WTC11 (cell line): ENCODE data around the gene PKN3. TPM values are rescaled to one million over a fixed set of nuclear protein-coding genes. Genes with fewer than 3 reads are reported as not detected.

Experiments used
- ATAC-seq: fragments of 200-7000 bp; cut with Tn5 transposase; 2 replicates; pipeline ENCODE4 v1.10.0; 2021; ENCODE audit warnings: mild to moderate bottlenecking, moderate library complexity
- CTCF ChIA-PET: fragments of 300-600 bp; sonication (Branson Sonifier 250); formaldehyde crosslinking; loops from one replicate; lab custom pipeline; 2021; ENCODE audit warnings: antibody characterized with exemption; lab: Charles Lee
- POLR2A ChIA-PET: fragments of 350-600 bp; sonication (Branson Sonifier 250); formaldehyde crosslinking; loops from one replicate; lab custom pipeline; 2021; ENCODE audit warnings: antibody characterized with exemption; lab: Charles Lee
- DNase-seq: peaks from one replicate; pipeline ENCODE4 v3.0.0; 2021; ENCODE audit warnings: low spot score
- H3K27ac Mint-ChIP-seq: 2 replicates; pipeline ENCODE4 v1.8.0; 2021; ENCODE audit warnings: mixed read lengths
- H3K27me3 Mint-ChIP-seq: 2 replicates; pipeline ENCODE4 v1.8.0; 2021; ENCODE audit warnings: low read depth, mild to moderate bottlenecking, moderate library complexity, mixed read lengths
- H3K36me3 Mint-ChIP-seq: 2 replicates; pipeline ENCODE4 v1.8.0; 2021; ENCODE audit warnings: mixed read lengths
- H3K4me1 Mint-ChIP-seq: 2 replicates; pipeline ENCODE4 v1.8.0; 2022; ENCODE audit warnings: mixed read lengths
- H3K4me3 Mint-ChIP-seq: 2 replicates; pipeline ENCODE4 v1.8.0; 2021; ENCODE audit warnings: mild to moderate bottlenecking, moderate library complexity, mixed read lengths
- H3K9me3 Mint-ChIP-seq: 2 replicates; pipeline ENCODE4 v1.8.0; 2021; ENCODE audit warnings: mixed read lengths
- ATF1 ChIP-seq: sonication (generic); formaldehyde crosslinking; IDR thresholded peaks from 2 replicates; pipeline ENCODE4 v1.8.1; 2023; ENCODE audit warnings: mild to moderate bottlenecking, moderate library complexity, missing genetic modification reagents
- ATF3 ChIP-seq: sonication (generic); formaldehyde crosslinking; conservative IDR thresholded peaks from 2 replicates; pipeline ENCODE4 v1.8.1; 2022; ENCODE audit warnings: mild to moderate bottlenecking, missing genetic modification reagents
- CBFB ChIP-seq: sonication (generic); formaldehyde crosslinking; IDR thresholded peaks from 2 replicates; pipeline ENCODE4 v1.8.1; 2022; ENCODE audit warnings: mild to moderate bottlenecking, low read depth, missing genetic modification reagents
- CTCF ChIP-seq: fragments of 200-600 bp; IDR thresholded peaks from 2 replicates; pipeline ENCODE4 v1.8.0; 2022; ENCODE audit warnings: antibody characterized with exemption
- ELF4 ChIP-seq: sonication (generic); formaldehyde crosslinking; IDR thresholded peaks from 2 replicates; pipeline ENCODE4 v1.8.1; 2022; ENCODE audit warnings: low read depth, mild to moderate bottlenecking, moderate library complexity, missing genetic modification reagents
- FOXP1 ChIP-seq: sonication (generic); formaldehyde crosslinking; IDR thresholded peaks from 2 replicates; pipeline ENCODE4 v1.8.0; 2022; ENCODE audit warnings: missing genetic modification reagents, mild to moderate bottlenecking, moderate library complexity, borderline replicate concordance
- MLX ChIP-seq: sonication (generic); formaldehyde crosslinking; IDR thresholded peaks from 2 replicates; pipeline ENCODE4 v1.8.1; 2023; ENCODE audit warnings: mild to moderate bottlenecking, missing genetic modification reagents, moderate library complexity
- NR3C1 ChIP-seq: sonication (generic); formaldehyde crosslinking; conservative IDR thresholded peaks from 2 replicates; pipeline ENCODE4 v1.8.1; 2023; ENCODE audit warnings: low read depth, mild to moderate bottlenecking, missing genetic modification reagents
- TCF7 ChIP-seq: sonication (generic); formaldehyde crosslinking; IDR thresholded peaks from 2 replicates; pipeline ENCODE4 v1.8.0; 2022; ENCODE audit warnings: mild to moderate bottlenecking, low read depth, missing genetic modification reagents, moderate library complexity
- ZBTB21 ChIP-seq: sonication (generic); formaldehyde crosslinking; IDR thresholded peaks from 2 replicates; pipeline ENCODE4 v1.8.1; 2023; ENCODE audit warnings: mild to moderate bottlenecking, missing genetic modification reagents, borderline replicate concordance
- ZNF317 ChIP-seq: sonication (generic); formaldehyde crosslinking; IDR thresholded peaks from 2 replicates; pipeline ENCODE4 v1.8.1; 2023; ENCODE audit warnings: low read depth, mild to moderate bottlenecking, moderate library complexity, missing genetic modification reagents, borderline replicate concordance
- ZNF416 ChIP-seq: fragments of 250-450 bp; sonication (Bioruptor Pico); IDR thresholded peaks from 2 replicates; pipeline ENCODE4 v1.9.0; 2021; ENCODE audit warnings: mild to moderate bottlenecking, inconsistent platforms
- ZNF425 ChIP-seq: fragments of 250-450 bp; sonication (Bioruptor Pico); conservative IDR thresholded peaks from 2 replicates; pipeline ENCODE4 v1.9.0; 2021; ENCODE audit warnings: mild to moderate bottlenecking
- total RNA-seq: library from RNA; stranded (reverse); gene quantifications from 3 replicates; pipeline ENCODE4 v1.2.3, GENCODE V29; 2021
- TF ChIP-seq, protein P1 (sequence below): fragments of 250-450 bp; sonication (Bioruptor Pico); IDR thresholded peaks from 2 replicates; pipeline ENCODE4 v1.8.0; 2021; ENCODE audit warnings: mild to moderate bottlenecking
- TF ChIP-seq, protein P2 (sequence below): sonication (generic); formaldehyde crosslinking; IDR thresholded peaks from 2 replicates; pipeline ENCODE4 v1.8.1; 2022; ENCODE audit warnings: missing genetic modification reagents, borderline replicate concordance
- TF ChIP-seq, protein P3 (sequence below): sonication (generic); formaldehyde crosslinking; IDR thresholded peaks from 2 replicates; pipeline ENCODE4 v1.8.1; 2022; ENCODE audit warnings: mild to moderate bottlenecking, missing genetic modification reagents, moderate library complexity, borderline replicate concordance
- TF ChIP-seq, protein P4 (sequence below): sonication (generic); formaldehyde crosslinking; IDR thresholded peaks from 2 replicates; pipeline ENCODE4 v1.8.1; 2022; ENCODE audit warnings: low read depth, missing genetic modification reagents, borderline replicate concordance

PKN3 gene
- total RNA-seq, 1 experiment from 2014 or later, result 24.1 TPM

- TF ChIP-seq, protein P1, sequence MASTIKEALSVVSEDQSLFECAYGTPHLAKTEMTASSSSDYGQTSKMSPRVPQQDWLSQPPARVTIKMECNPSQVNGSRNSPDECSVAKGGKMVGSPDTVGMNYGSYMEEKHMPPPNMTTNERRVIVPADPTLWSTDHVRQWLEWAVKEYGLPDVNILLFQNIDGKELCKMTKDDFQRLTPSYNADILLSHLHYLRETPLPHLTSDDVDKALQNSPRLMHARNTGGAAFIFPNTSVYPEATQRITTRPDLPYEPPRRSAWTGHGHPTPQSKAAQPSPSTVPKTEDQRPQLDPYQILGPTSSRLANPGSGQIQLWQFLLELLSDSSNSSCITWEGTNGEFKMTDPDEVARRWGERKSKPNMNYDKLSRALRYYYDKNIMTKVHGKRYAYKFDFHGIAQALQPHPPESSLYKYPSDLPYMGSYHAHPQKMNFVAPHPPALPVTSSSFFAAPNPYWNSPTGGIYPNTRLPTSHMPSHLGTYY, result no peak
- TF ChIP-seq ZBTB21 (CRISPR knock-in tag) (no peak), ZNF425 (no peak), FOXP1 (CRISPR knock-in tag) (no peak), ZNF317 (CRISPR knock-in tag) (no peak), ATF3 (CRISPR knock-in tag) (no peak), ATF1 (CRISPR knock-in tag) (no peak)
Observed at GRCh38 chr9:128713941-128714573, 11.8 kb downstream of the PKN3 start (continued).

DNA sequence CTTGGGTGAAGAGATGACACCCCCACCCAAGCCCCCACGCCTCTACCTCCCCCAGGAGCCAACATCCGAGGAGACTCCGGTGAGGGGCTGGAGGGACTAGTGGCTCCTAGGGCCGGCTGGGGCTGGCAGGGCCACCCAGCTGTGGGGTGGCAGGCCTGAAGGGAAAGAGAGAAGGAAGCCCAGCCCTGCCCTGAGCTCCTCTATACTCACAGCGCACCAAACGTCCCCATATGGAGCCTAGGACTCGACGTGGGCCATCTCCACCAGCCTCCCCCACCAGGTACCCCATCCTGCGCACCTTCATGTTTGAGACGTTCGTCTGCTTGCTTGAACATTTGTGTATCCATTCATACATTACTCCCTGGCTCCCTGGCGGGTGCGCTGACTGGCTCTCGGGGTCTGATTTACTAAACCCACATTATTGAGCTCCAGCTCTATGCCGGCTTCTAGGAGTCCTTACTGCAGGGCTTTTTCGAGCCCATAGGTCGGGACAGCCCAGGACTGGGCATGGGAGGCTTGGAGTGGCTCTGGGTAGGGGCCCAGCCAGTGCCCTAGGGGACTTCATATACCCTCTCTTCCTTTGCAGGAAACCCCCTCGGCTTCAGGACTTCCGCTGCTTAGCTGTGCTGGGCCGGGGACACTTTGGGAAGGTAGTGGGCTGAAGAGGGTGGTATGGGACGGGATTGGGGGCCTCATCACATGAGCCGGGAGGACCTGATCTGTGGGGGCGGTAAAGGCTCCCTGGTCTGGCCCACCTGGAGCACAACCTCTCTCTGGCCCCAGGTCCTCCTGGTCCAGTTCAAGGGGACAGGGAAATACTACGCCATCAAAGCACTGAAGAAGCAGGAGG lies 12.5 kb downstream of the PKN3 start:
- Mint-ChIP-seq H3K27ac (no peak overlapping the region; the same call in 1 of the 2 replicates), H3K27me3 (no peaks in the 10 kb centered on the region), H3K4me1 (no peaks in the 10 kb centered on the region), H3K36me3 (peaks cover 12% of the 10 kb centered on the region; the same call in 1 of the 2 replicates), H3K4me3 (no peak overlapping the region), H3K9me3 (no peaks in the 10 kb centered on the region)
- ChIA-PET CTCF (interaction anchor here (1.6 kb wide), 1 partner anchor 13 kb away, joined by 6 read pairs; the partner anchor contains the start of gene PKN3), POLR2A (interaction anchor here (0.6 kb wide), 1 partner anchor 9 kb away, joined by 3 read pairs; the partner anchor contains the start of gene ZDHHC12)
- peak; percentile 7 for DNase-seq
- no peak for TF ChIP-seq ELF4 (CRISPR knock-in tag)
- TF ChIP-seq, protein P2, sequence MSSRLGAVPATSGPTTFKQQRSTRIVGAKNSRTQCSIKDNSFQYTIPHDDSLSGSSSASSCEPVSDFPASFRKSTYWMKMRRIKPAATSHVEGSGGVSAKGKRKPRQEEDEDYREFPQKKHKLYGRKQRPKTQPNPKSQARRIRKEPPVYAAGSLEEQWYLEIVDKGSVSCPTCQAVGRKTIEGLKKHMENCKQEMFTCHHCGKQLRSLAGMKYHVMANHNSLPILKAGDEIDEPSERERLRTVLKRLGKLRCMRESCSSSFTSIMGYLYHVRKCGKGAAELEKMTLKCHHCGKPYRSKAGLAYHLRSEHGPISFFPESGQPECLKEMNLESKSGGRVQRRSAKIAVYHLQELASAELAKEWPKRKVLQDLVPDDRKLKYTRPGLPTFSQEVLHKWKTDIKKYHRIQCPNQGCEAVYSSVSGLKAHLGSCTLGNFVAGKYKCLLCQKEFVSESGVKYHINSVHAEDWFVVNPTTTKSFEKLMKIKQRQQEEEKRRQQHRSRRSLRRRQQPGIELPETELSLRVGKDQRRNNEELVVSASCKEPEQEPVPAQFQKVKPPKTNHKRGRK (CRISPR knock-in tag), result no peak
- no peak for TF ChIP-seq TCF7 (CRISPR knock-in tag)
- TF ChIP-seq, protein P3, sequence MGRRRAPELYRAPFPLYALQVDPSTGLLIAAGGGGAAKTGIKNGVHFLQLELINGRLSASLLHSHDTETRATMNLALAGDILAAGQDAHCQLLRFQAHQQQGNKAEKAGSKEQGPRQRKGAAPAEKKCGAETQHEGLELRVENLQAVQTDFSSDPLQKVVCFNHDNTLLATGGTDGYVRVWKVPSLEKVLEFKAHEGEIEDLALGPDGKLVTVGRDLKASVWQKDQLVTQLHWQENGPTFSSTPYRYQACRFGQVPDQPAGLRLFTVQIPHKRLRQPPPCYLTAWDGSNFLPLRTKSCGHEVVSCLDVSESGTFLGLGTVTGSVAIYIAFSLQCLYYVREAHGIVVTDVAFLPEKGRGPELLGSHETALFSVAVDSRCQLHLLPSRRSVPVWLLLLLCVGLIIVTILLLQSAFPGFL (CRISPR knock-in tag), result no peak
- no peak for TF ChIP-seq NR3C1 (CRISPR knock-in tag)
- no peak for TF ChIP-seq MLX (CRISPR knock-in tag)
- TF ChIP-seq CBFB (CRISPR knock-in tag), result no peak
- no peak for TF ChIP-seq ZNF416 (CRISPR knock-in tag)
- TF ChIP-seq, protein P4, sequence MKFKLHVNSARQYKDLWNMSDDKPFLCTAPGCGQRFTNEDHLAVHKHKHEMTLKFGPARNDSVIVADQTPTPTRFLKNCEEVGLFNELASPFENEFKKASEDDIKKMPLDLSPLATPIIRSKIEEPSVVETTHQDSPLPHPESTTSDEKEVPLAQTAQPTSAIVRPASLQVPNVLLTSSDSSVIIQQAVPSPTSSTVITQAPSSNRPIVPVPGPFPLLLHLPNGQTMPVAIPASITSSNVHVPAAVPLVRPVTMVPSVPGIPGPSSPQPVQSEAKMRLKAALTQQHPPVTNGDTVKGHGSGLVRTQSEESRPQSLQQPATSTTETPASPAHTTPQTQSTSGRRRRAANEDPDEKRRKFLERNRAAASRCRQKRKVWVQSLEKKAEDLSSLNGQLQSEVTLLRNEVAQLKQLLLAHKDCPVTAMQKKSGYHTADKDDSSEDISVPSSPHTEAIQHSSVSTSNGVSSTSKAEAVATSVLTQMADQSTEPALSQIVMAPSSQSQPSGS (CRISPR knock-in tag), result no peak
- TF ChIP-seq CTCF, result no peak
- ATAC-seq, result no peak
